ENCODE results near the gene PANK4.
A peak's percentile ranks its signal among the peaks of the same experiment; 100 is the strongest.
"Not testable (repeated sequence)": the region's sequence is repeated elsewhere in the genome, so short reads cannot be mapped to it uniquely, and the experiment has no call there.

PANK4 gene

GRCh38 chr1:2473198-2473597, 53.2 kb downstream of the PANK4 start:
- DNase-seq, result no peak

- DNase-seq, result no peak
Measured at GRCh38 chr1:2472561-2473177, 53.7 kb downstream of the PANK4 start.

GRCh38 chr1:2472109-2472508, 54.3 kb downstream of the PANK4 start:
- DNase-seq, result no peak

- no peak for DNase-seq
Measured at GRCh38 chr1:2471587-2472001, 54.8 kb downstream of the PANK4 start.

- DNase-seq, result no peak
Measured at GRCh38 chr1:2471159-2471471, 55.3 kb downstream of the PANK4 start.

DNA sequence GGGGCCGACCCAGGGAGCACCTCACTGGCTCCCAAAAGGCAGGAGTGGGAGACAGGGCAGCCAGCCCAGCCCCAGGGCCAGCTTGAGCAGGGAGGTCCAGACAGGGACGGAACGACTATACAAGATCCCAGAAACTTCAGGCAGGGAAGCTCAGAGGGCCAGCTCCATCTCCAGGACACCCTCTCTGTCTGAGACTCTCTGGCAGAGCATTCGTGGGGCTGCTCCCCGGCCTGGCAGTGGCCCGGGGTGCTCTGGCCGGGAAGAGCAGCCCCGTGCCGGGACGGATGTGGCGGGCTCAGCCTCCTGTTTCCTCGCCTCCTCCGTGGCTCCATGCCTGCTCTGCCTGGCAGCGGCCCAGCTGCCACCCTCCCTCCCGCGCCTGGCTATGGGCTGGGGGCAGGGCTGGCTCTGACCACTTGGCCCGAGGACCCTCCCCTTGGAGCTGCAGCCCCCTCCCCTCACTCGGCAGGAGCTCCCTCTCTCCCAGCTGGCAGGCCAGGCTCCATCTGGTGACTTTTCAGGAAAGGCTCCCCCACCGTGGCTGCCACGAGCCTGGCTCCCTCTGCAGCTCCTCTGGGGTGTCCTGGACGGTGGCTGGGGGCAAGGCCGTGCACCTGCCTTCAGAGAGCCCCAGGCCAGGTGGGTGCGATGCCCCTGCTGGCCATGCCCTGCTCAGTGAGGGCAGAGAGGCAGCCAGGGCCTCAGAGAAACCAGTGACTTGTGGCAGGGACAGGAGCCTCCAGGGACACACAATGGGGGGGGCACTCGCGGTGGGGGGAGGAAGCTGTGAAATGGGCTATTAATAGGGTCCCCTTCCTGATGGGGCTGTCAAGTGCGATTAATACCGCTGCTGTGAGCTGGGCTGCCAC, 55.9 kb downstream of the PANK4 start:
- no peak for DNase-seq

GRCh38 chr1:2469103-2469940, 57.1 kb downstream of the PANK4 start:
- no peak for DNase-seq

DNA sequence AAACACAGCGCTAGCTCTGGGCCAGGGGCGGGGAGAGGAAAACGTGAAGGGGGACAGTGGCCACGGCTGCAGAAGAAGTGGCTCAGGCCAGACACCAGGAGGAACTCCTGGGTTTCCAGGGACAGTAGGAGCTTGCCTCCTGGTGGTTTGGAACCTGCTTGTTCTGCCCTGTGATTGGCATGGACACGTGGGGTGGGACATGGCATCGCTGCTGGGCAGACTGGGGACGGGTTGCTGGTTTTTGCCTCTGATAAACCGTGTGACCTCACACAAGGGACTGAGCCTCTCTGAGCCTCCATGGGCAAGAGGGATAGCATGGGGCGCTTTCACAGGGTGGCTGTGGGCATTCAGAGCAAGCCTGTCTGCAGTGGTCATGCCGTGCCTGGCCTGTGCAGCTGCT, 57.9 kb downstream of the PANK4 start:
- DNase-seq, result no peak

DNA sequence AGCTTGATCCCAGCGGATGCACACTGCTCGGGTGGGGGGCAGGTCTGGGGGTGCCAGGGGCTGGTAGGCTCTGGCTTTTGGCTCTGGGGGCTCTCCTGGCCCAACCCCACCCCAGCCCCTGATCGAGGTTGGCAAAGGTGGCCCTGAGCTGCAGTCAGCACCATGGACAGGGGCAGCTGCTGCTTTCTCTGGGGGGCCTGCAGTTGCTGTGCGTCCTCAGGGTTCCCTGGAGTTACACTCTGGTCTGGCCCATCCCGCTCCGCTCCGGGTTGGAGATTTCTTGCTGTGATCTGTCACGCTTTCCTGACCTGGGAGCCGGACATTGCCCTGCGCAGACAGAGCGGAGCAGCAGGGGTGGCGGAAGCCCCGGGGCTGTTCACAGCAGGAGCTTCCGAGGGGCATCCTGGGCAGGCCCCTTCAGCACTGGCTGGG, 58.3 kb downstream of the PANK4 start:
- DNase-seq, result peak; percentile 41

DNA sequence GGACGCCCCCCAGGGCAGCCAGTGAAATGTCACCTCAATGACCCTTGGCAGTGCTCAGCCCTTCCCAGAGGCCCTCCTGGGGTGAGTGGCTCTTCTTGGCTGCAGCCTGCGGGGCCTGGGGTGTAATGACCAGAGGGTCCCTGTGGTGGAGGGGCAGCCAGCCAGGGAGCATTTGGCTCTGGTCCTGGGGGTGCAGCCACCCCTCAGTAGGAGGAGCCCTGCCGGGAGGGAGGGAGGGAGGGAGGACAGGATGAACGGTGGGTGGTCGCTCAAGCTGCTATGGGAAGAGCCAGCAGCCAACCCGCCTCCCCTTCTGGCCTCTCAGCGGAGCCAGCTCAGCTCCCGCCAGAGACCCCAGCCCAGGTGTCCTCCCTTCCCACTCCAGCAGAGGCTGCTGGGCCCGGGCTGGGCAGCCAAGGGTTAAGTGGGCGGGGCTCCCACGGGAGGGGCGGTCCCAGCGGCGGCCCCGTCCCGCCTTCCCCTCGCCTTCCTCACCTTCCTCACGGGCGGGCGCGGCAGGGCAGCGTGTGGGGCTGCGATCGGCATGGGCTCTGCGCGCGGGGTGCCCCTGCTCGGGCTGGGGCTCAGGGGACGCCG, 59.3 kb downstream of the PANK4 start:
- no peak for DNase-seq

- no peak for DNase-seq
Measured at GRCh38 chr1:2466270-2466665, 60.1 kb downstream of the PANK4 start.

GRCh38 chr1:2465371-2466269, 60.8 kb downstream of the PANK4 start:
- no peak for DNase-seq

- no peak for DNase-seq
Measured at GRCh38 chr1:2463396-2463795, 63.0 kb downstream of the PANK4 start.

DNA sequence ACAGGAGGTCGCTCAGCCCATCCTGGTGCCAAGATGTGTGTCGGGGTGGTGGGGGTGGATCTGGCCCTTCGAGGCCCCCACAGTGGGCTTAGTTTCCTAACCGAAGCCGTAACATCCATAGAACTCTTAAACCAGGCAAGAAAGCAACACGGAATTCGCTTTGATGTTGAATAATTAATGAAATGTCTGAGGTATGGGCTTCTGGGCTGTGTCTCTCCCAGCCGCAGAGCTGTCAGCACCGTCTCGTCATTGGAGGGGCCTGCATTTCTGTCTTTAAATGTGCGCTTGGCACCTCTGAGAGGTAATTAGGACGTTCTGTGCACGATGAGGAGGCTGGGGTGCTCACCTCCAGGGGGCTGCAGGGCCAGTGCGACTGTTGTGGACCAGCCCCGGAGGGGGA, 63.6 kb downstream of the PANK4 start:
- no peak for DNase-seq

DNA sequence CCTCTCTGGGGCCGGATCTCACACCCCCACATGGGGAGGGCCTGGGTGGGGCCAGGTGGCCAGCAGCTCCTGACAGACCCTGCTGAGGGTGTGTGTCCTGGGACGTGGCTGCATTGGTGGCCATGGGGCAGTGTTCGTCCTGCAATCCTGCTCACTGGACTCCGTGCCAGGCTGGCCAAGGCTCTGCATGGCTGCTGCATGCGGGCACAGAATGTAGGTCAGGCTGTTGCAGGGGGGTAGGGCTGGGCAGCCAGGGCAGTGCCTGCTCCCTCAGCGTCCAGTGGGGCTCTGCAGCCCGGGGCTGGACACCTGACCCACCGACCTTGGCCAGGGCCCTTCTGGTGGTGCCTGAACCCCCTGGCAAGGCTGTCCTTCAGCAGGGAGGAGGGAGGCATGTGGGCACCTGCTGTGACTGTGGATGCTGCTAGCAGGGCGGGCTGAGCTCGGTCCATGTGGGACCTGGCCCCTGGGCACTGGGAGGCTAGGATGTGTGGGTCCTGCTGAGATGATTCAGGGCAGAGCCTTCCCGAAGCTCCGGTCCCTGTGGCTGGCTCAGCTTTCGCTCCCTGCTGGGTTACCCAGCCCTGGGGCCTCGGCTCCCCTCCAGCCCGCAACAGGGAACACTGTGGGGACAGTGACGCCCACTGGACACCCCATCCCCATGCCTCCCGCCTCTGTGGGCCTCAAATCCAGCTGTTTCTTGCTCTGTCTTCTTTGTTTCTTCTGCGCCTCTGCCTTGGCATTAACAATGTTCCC, 65.2 kb downstream of the PANK4 start:
- DNase-seq, result no peak

DNA sequence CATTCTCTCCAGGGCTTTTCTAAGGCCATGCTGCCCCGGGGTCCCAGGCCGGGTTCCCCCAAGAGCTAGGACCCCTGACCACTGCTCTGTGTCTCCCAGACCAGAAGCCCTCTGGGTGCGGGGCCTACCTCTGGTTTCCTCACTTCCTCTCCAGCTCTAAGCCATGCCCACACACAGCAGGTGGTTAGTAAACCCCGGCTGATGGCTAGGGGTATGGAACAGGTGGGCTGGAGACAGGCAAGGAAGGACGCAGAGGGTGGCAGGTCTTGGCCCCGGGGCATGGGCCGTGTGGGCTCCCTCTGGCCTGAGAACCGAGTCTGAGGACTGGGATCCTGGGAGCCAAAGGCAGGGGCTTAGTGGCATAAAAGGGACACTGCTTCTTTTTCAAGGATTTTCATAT, 66.2 kb downstream of the PANK4 start:
- no peak for DNase-seq

DNA sequence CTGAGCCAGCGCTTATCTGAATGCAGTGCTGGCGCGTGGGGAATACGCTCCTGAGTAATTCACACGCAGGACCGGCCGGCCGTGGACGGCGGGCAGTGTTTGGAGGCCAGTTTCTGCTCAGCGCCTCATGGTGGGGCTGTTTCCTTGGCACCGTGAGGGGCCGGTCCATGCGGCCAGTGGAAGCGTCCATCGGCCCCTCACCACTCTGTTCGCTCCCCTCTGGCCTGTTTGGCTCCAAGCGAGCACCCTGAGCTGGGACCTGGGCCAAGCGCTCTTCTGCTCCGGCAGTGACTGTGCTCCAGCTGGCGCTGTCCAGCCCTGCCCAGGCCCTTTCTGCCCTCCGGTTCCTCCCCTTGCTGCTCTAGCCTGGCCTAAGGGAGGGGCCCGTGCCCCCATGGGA, 66.6 kb downstream of the PANK4 start:
- DNase-seq, result no peak

- not testable (repeated sequence) for DNase-seq
Measured at GRCh38 chr1:2459102-2459753, 67.2 kb downstream of the PANK4 start.

DNA sequence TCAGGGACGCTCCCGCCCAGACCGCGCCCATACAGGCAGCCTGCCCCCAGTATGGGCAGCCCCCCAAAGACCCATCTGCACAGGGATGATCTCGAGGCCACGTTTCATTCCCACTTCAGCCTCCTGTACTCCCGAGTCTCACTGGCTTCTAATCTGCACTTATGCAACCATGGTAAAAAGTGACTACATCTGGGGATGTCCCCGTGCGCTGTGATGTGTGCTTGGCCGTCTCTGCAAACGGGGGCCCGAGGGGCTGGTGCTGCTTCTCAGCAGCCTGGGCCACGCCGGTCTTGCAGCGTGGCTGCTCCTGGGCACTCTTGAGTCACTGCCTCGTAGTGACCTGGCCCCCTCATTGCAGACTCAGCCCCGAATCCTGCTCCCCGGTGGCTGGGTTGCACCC, 67.7 kb downstream of the PANK4 start:
- DNase-seq, result no peak

Data from effector CD4-positive, alpha-beta T cell (primary cell).